Measurements from ENCODE around the gene NPB.

GRCh38 chr17:81932333-81932983, 30.4 kb downstream of the NPB start:
- no peak for TF ChIP-seq SETDB1 (IDR thresholded peaks at IDR 0.05; ENCODE audit: insufficient read length, low read length)
- TF ChIP-seq ATF2 (tag by site-specific recombination; IDR thresholded peaks at IDR 0.05; ENCODE audit: low read depth) = no peak
- no peak for TF ChIP-seq ZBTB44 (tag by site-specific recombination; IDR thresholded peaks at IDR 0.05)
- no peak for TF ChIP-seq ZBTB8A (tag by site-specific recombination; IDR thresholded peaks at IDR 0.05)
- no peak for TF ChIP-seq TCF7L2 (IDR thresholded peaks at IDR 0.05; ENCODE audit: borderline replicate concordance, low read depth, low read length)
- TF ChIP-seq GLI2 (tag by site-specific recombination; IDR thresholded peaks at IDR 0.05; ENCODE audit: borderline replicate concordance, low read depth) = no peak
- no peak for TF ChIP-seq ZBTB26 (tag by site-specific recombination; optimal IDR thresholded peaks at IDR 0.05)
- no peak for TF ChIP-seq ZNF394 (tag by site-specific recombination; IDR thresholded peaks at IDR 0.05; ENCODE audit: borderline replicate concordance)
- TF ChIP-seq ZNF704 (tag by site-specific recombination; IDR thresholded peaks at IDR 0.05) = no peak
- no peak for TF ChIP-seq CTCF (tag by site-specific recombination; IDR thresholded peaks at IDR 0.05)
- TF ChIP-seq ZNF530 (tag by site-specific recombination; IDR thresholded peaks at IDR 0.05; ENCODE audit: low read depth) = no peak
- no peak for TF ChIP-seq KLF10 (tag by site-specific recombination; IDR thresholded peaks at IDR 0.05)
- TF ChIP-seq ZNF24 (tag by site-specific recombination; IDR thresholded peaks at IDR 0.05) = no peak
- TF ChIP-seq ZNF585B (tag by site-specific recombination; IDR thresholded peaks at IDR 0.05) = no peak
